SK-N-SH (cell line): ENCODE data around the gene ZFAND6. TPM values are rescaled to one million over a fixed set of nuclear protein-coding genes. Genes with fewer than 3 reads are reported as not detected.
"Not testable (repeated sequence)": the region's sequence is repeated elsewhere in the genome, so short reads cannot be mapped to it uniquely, and the experiment has no call there.

Source experiments
- CTCF ChIA-PET: fragments of 300-600, 350-600 bp; formaldehyde crosslinking; extraction: SDS; loops from one replicate; lab custom pipeline; 2021; lab: Yijun Ruan, JAX
- POLR2A ChIA-PET: fragments of 350-600 bp; sonication (Branson Sonifier 250); formaldehyde crosslinking; extraction: SDS; loops from one replicate; lab custom pipeline; 2020; ENCODE audit warnings: antibody characterized with exemption, inconsistent platforms; lab: Yijun Ruan, JAX
- DNase-seq: peaks from one replicate; pipeline ENCODE4 v3.0.0; 2012
- H2AFZ ChIP-seq: fragments of 200-600 bp; sonication (generic); 2 replicates; pipeline ENCODE4 v1.8.1; 2016; ENCODE audit warnings: antibody characterized with exemption, mild to moderate bottlenecking, low read depth
- H3F3A ChIP-seq: fragments of 200-600 bp; sonication (generic); replicated peaks from 2 replicates; pipeline ENCODE3; 2016; ENCODE audit warnings: antibody characterized with exemption, mild to moderate bottlenecking; ENCODE audit not compliant: insufficient read depth
- H3K27ac ChIP-seq, 2 experiments: fragments of 200-500 bp in 1 of 2; fragments of 200-600 bp in 1 of 2; sonication (Bioruptor generic) in 1 of 2; sonication (generic), shearing (Covaris generic) in 1 of 2; 2 replicates each; pipeline versions ENCODE4 v1.5.1 to v1.6.1; 2014 to 2016; ENCODE audit warnings: low read depth in 2 of 2, inconsistent platforms in 1 of 2, low read length in 1 of 2, mild to moderate bottlenecking in 1 of 2, mixed read lengths in 1 of 2
- H3K27me3 ChIP-seq: fragments of 200-600 bp; sonication (generic), shearing (Covaris generic); 2 replicates; pipeline ENCODE4 v1.6.1; 2016; ENCODE audit warnings: mixed run types; ENCODE audit not compliant: insufficient read depth
- H3K36me3 ChIP-seq, 2 experiments: fragments of 200-500 bp in 1 of 2; fragments of 200-600 bp in 1 of 2; sonication (Bioruptor generic) in 1 of 2; sonication (generic) in 1 of 2; replicated peaks in 1 of 2; 2 replicates each; pipeline versions ENCODE3 to v1.5.1; 2014 to 2016; ENCODE audit warnings: low read length in 1 of 2, mild to moderate bottlenecking in 1 of 2; ENCODE audit not compliant: insufficient read depth in 2 of 2, control insufficient read depth in 1 of 2
- H3K4me1 ChIP-seq, 2 experiments: fragments of 200-500 bp in 1 of 2; fragments of 200-600 bp in 1 of 2; sonication (Bioruptor generic) in 1 of 2; sonication (generic), shearing (Covaris generic) in 1 of 2; 2 replicates each; pipeline versions ENCODE4 v1.5.1 to v1.6.1; 2014 to 2016; ENCODE audit warnings: low read depth in 1 of 2, low read length in 1 of 2, mixed run types in 1 of 2; ENCODE audit not compliant: insufficient read depth in 2 of 2, control insufficient read depth in 1 of 2
- H3K4me2 ChIP-seq: fragments of 200-600 bp; sonication (generic), shearing (Covaris generic); 2 replicates; pipeline ENCODE4 v1.6.1; 2017; ENCODE audit warnings: mixed run types
- H3K4me3 ChIP-seq, 2 experiments: fragments of 200-500 bp in 1 of 2; fragments of 200-600 bp in 1 of 2; sonication (Bioruptor generic) in 1 of 2; sonication (generic), shearing (Covaris generic) in 1 of 2; 2 replicates each; pipeline versions ENCODE4 v1.5.1 to v1.8.1; 2014 to 2016; ENCODE audit warnings: low read depth in 2 of 2, inconsistent platforms in 1 of 2, low read length in 1 of 2, mild to moderate bottlenecking in 1 of 2, mixed read lengths in 1 of 2, moderate library complexity in 1 of 2
- H3K79me2 ChIP-seq: fragments of 200-600 bp; sonication (generic); 2 replicates; pipeline ENCODE4 v1.8.1; 2017; ENCODE audit warnings: mild to moderate bottlenecking; ENCODE audit not compliant: insufficient read depth
- H3K9ac ChIP-seq: fragments of 200-600 bp; sonication (generic); 2 replicates; pipeline ENCODE4 v1.6.1; 2017; ENCODE audit warnings: mixed run types
- H3K9me2 ChIP-seq: fragments of 200-600 bp; sonication (generic); 2 replicates; pipeline ENCODE4 v1.6.1; 2017; ENCODE audit warnings: mixed run types
- H3K9me3 ChIP-seq: fragments of 200-600 bp; sonication (generic); 2 replicates; pipeline ENCODE4 v1.6.1; 2017; ENCODE audit warnings: mixed run types, mild to moderate bottlenecking, moderate library complexity
- H4K20me1 ChIP-seq: fragments of 200-600 bp; sonication (generic); 2 replicates; pipeline ENCODE4 v1.6.1; 2017; ENCODE audit warnings: mild to moderate bottlenecking, mixed run types; ENCODE audit not compliant: insufficient read depth
- NFIC ChIP-seq: IDR thresholded peaks from 2 replicates; pipeline ENCODE4 v1.4.0; 2012; ENCODE audit warnings: borderline replicate concordance
- NRF1 ChIP-seq: IDR thresholded peaks from 2 replicates; pipeline ENCODE4 v1.6.1; 2012; ENCODE audit warnings: low read depth, mild to moderate bottlenecking, low read length
- RAD21 ChIP-seq: IDR thresholded peaks from 2 replicates; pipeline ENCODE4 v1.6.1; 2012; ENCODE audit warnings: mild to moderate bottlenecking, low read length
- SIN3A ChIP-seq: IDR thresholded peaks from 2 replicates; pipeline ENCODE4 v1.6.1; 2012; ENCODE audit warnings: low read depth, mild to moderate bottlenecking, low read length, moderate library complexity, borderline replicate concordance
- TCF12 ChIP-seq: IDR thresholded peaks from 2 replicates; pipeline ENCODE4 v1.4.0; 2012
- WGBS: methylation state at CpG from one replicate; pipeline ENCODE4 v1.1.6; 2017; ENCODE audit warnings: low lambda C conversion rate; 5-methylcytosine and 5-hydroxymethylcytosine counted together
- polyA plus RNA-seq, 3 experiments: library from polyadenylated mRNA; depleted of rRNA; stranded (reverse); fragments of >200 nt; gene quantifications; 2 replicates each; pipeline ENCODE4 v1.2.3, GENCODE V29; 2012
- TF ChIP-seq, protein P1 (sequence below): IDR thresholded peaks from 2 replicates; pipeline ENCODE4 v1.4.0; 2012; ENCODE audit warnings: low read depth, borderline replicate concordance

The ZFAND6 gene
- polyA plus RNA-seq, 1 of the 3 experiments (the other 2 are of a cell fraction): 90.1 TPM

DNA sequence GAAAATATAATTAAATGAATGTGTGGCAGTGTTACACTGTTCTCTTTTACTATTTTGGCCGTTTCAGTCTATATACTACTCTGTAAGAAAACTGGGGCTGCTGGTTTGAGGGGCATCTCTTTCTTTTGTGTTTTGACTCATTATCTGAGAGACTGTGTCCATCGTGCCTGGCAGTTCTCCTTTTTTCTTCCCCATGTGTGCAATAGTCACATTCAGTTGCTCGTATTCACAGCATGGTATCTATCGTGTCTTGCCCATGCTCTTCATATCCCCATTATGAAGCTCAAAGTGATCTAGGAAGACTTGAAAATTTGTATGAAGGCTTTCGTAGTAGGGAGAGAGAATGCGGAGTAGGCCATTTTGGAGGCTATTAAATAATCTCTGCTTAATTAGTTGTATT is 63.6 kb downstream of the ZFAND6 start:
- H3F3A ChIP-seq: no peaks in the 10 kb centered on the region
- TF ChIP-seq NRF1: no peak
- TF ChIP-seq, all 33 proteins: peak for 0
- Histone ChIP-seq H3K79me2 (peaks cover 10% of the 10 kb centered on the region), H4K20me1 (no peaks in the 10 kb centered on the region; the same call in 1 of the 2 replicates), H2AFZ (no peak overlapping the region), H3K4me2 (no peak overlapping the region), H3K9me3 (no peaks in the 10 kb centered on the region), H3K27ac (no peak overlapping the region), H3K4me3 (no peak overlapping the region), H3K9ac (no peak overlapping the region), H3K27me3 (no peaks in the 10 kb centered on the region), H3K36me3 (peaks cover 41 to 45% of the 10 kb centered on the region in 2 experiments), H3K9me2 (no peaks in the 10 kb centered on the region), H3K4me1 (no peaks in the 10 kb centered on the region; a peak in 1 of 4 replicates)
- 93% methylated on average over 6 of the region's 6 CpGs for WGBS
- DNase-seq: no peak
- ChIA-PET POLR2A (no interaction called here), CTCF (interaction anchor here (1.4 kb wide), 1 partner anchor 12 kb away, joined by 4 read pairs; no protein-coding TSS in a partner anchor)

DNA sequence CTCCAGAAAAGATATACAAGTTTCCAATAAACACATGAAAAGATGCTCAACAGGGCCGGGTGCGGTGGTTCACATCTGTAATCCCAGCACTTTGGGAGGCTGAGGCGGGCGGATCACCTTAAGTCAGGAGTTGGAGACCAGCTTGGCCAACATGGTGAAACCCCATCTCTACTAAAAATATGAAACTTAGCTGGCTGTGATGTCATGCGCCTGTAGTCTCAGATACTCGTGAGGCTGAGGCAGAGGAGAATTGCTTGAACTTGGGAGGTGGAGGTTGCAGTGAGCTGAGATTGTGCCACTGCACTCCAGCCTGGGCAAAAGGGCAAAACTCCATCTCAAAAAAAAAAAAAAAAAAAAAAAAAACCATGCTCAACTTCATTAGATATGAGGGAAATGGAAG is 67.8 kb downstream of the ZFAND6 start:
- H3K9ac ChIP-seq, CTCF ChIA-PET, H3K9me2 ChIP-seq, POLR2A ChIA-PET, H3K27ac ChIP-seq, DNase-seq, H4K20me1 ChIP-seq, H3K27me3 ChIP-seq, H3K79me2 ChIP-seq, H3F3A ChIP-seq, H2AFZ ChIP-seq, H3K4me3 ChIP-seq, H3K4me2 ChIP-seq, H3K9me3 ChIP-seq, H3K4me1 ChIP-seq: not testable (repeated sequence)
- WGBS: 100% methylated on average over 6 of the region's 6 CpGs
- H3K36me3 ChIP-seq: peaks cover 51 to 65% of the 10 kb centered on the region in 2 experiments

DNA sequence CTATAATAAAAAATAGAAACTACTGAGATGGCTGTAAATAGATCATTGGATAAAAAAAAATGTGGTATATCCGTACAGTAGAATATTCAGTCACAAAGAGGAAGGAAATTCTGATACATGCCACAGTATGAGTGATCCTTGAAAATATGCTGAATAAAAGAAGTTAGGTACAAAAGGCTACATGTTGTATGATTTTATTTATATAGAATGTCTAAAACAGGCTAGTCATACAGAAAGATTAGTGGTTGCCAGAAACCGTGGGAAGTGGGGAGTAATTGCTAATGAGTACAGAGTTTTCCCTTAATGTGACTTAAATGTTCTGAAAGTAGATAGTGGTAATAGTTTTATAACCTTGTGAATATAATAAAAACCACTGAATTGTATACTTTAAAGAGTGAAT is 68.4 kb downstream of the ZFAND6 start:
- no peak overlapping the region for H3K27ac ChIP-seq
- H3K9me3 ChIP-seq: no peaks in the 10 kb centered on the region
- H3K4me3 ChIP-seq: no peak overlapping the region
- H3K9me2 ChIP-seq: no peaks in the 10 kb centered on the region
- POLR2A ChIA-PET: no interaction called here
- H4K20me1 ChIP-seq: no peaks in the 10 kb centered on the region
- no peaks in the 10 kb centered on the region for H3K4me1 ChIP-seq
- no peak overlapping the region for H3K4me2 ChIP-seq
- WGBS: 87% methylated on average over 2 of the region's 2 CpGs
- H3K36me3 ChIP-seq: peaks cover 50 to 64% of the 10 kb centered on the region in 2 experiments
- CTCF ChIA-PET: no interaction called here
- no peaks in the 10 kb centered on the region for H3F3A ChIP-seq
- H3K9ac ChIP-seq: no peak overlapping the region
- H3K79me2 ChIP-seq: no peaks in the 10 kb centered on the region
- TF ChIP-seq NFIC (no peak), TCF12 (no peak), SIN3A (no peak), RAD21 (no peak)
- TF ChIP-seq, protein P1, sequence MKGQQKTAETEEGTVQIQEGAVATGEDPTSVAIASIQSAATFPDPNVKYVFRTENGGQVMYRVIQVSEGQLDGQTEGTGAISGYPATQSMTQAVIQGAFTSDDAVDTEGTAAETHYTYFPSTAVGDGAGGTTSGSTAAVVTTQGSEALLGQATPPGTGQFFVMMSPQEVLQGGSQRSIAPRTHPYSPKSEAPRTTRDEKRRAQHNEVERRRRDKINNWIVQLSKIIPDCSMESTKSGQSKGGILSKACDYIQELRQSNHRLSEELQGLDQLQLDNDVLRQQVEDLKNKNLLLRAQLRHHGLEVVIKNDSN: no peak
- H2AFZ ChIP-seq: no peak overlapping the region
- DNase-seq: no peak
- no peaks in the 10 kb centered on the region for H3K27me3 ChIP-seq
